Activated CD4-positive, alpha-beta memory T cell treated with anti-CD3 and anti-CD28 coated beads for 36 hours (primary cell): ENCODE results near the gene IL10RB. TPM values are rescaled to one million over a fixed set of nuclear protein-coding genes. Genes with fewer than 3 reads are reported as not detected.
"Not testable (repeated sequence)": the region's sequence is repeated elsewhere in the genome, so short reads cannot be mapped to it uniquely, and the experiment has no call there.

Source experiments
- CTCF ChIA-PET: fragments of 350-600 bp; sonication (Branson Sonifier 250); formaldehyde crosslinking; loops from one replicate; lab custom pipeline; 2021; ENCODE audit warnings: antibody characterized with exemption, inconsistent platforms; lab: Charles Lee
- POLR2A ChIA-PET: fragments of 350-600 bp; sonication (Branson Sonifier 250); formaldehyde crosslinking; loops from one replicate; lab custom pipeline; 2021; ENCODE audit warnings: antibody characterized with exemption; lab: Charles Lee
- DNase-seq: peaks from one replicate; pipeline ENCODE4 v3.0.0-alpha.2; 2020
- H3K27ac Mint-ChIP-seq: one replicate; pipeline ENCODE4 v1.8.0; 2021; ENCODE audit warnings: mixed read lengths
- H3K27me3 Mint-ChIP-seq: one replicate; pipeline ENCODE4 v1.8.0; 2021; ENCODE audit warnings: mixed read lengths
- H3K36me3 Mint-ChIP-seq: one replicate; pipeline ENCODE4 v1.8.0; 2021; ENCODE audit warnings: mixed read lengths
- H3K4me1 Mint-ChIP-seq: one replicate; pipeline ENCODE4 v1.8.0; 2021; ENCODE audit warnings: low read depth, mixed read lengths
- H3K4me3 Mint-ChIP-seq: one replicate; pipeline ENCODE4 v1.8.0; 2021; ENCODE audit warnings: mild to moderate bottlenecking, mixed read lengths
- H3K9me3 Mint-ChIP-seq: one replicate; pipeline ENCODE4 v1.8.0; 2021; ENCODE audit warnings: mixed read lengths
- intact Hi-C: fragments of 100-400 bp; cut with micrococcal nuclease; formaldehyde crosslinking; loops from one replicate; pipeline ENCODE4 v1.15.1; 2023
- total RNA-seq, 2 experiments: library from RNA; stranded (reverse); gene quantifications; one replicate each; pipeline ENCODE4 v1.2.3, GENCODE V29; 2021

IL10RB gene
- total RNA-seq, 2 experiments from 2014 or later = 31.3 to 32.5 TPM

GRCh38 chr21:33232291-33233034 is 33.7 kb upstream of the IL10RB start:
- ChIA-PET POLR2A (interaction anchor here (1.1 to 1.9 kb wide), 2 partner anchors 23 to 34 kb away, joined by 5 to 6 read pairs; partner anchors contain the start of gene IL10RB), CTCF (interaction anchor here (0.9 to 1.1 kb wide), 4 partner anchors 18 to 131 kb away, joined by 3 read pairs; no protein-coding TSS in a partner anchor)
- Mint-ChIP-seq H3K27ac (peak overlapping the region; percentile 91), H3K4me1 (peaks cover 67% of the 10 kb centered on the region), H3K36me3 (peaks cover 23% of the 10 kb centered on the region), H3K27me3 (no peaks in the 10 kb centered on the region), H3K9me3 (no peaks in the 10 kb centered on the region), H3K4me3 (peak overlapping the region; percentile 90)
- no peak for DNase-seq
- intact Hi-C loops = no loop called here

- ChIA-PET POLR2A (no interaction called here), CTCF (no interaction called here)
- Mint-ChIP-seq H3K4me1 (peaks cover 74% of the 10 kb centered on the region), H3K27me3 (no peaks in the 10 kb centered on the region), H3K4me3 (no peak overlapping the region), H3K9me3 (no peaks in the 10 kb centered on the region), H3K36me3 (peaks cover 23% of the 10 kb centered on the region), H3K27ac (peak overlapping the region; percentile 46)
- peak; percentile 54 for DNase-seq
- intact Hi-C loops = no loop called here
Measured at GRCh38 chr21:33234635-33235520, 31.3 kb upstream of the IL10RB start.

- intact Hi-C loops = no loop called here
- Mint-ChIP-seq H3K36me3 (peaks cover 21% of the 10 kb centered on the region), H3K9me3 (no peaks in the 10 kb centered on the region), H3K4me3 (no peak overlapping the region), H3K4me1 (peaks cover 85% of the 10 kb centered on the region), H3K27me3 (no peaks in the 10 kb centered on the region), H3K27ac (no peak overlapping the region)
- no peak for DNase-seq
- POLR2A ChIA-PET = interaction anchor here (1.2 kb wide), 1 partner anchor 8 kb away, joined by 4 read pairs; no protein-coding TSS in a partner anchor
- CTCF ChIA-PET = interaction anchor here (0.6 kb wide), 2 partner anchors 10 to 22 kb away, joined by 3 to 4 read pairs; no protein-coding TSS in a partner anchor
Measured at GRCh38 chr21:33236013-33236686, 30.0 kb upstream of the IL10RB start.

- H3K27ac Mint-ChIP-seq = peak overlapping the region; percentile 31
- POLR2A ChIA-PET = interaction anchor here (0.6 to 1.2 kb wide), 2 partner anchors 9 to 22 kb away, joined by 3 to 4 read pairs; no protein-coding TSS in a partner anchor
- no peaks in the 10 kb centered on the region for H3K9me3 Mint-ChIP-seq
- H3K4me1 Mint-ChIP-seq = peaks cover 88% of the 10 kb centered on the region
- intact Hi-C loops = no loop called here
- no peaks in the 10 kb centered on the region for H3K27me3 Mint-ChIP-seq
- no peak for DNase-seq
- no peak overlapping the region for H3K4me3 Mint-ChIP-seq
- CTCF ChIA-PET = interaction anchor here (0.6 kb wide), 2 partner anchors 11 to 23 kb away, joined by 3 to 4 read pairs; no protein-coding TSS in a partner anchor
- H3K36me3 Mint-ChIP-seq = peaks cover 22% of the 10 kb centered on the region
Measured at GRCh38 chr21:33236766-33237165, 29.4 kb upstream of the IL10RB start.

GRCh38 chr21:33237486-33237885 is 28.7 kb upstream of the IL10RB start:
- Mint-ChIP-seq H3K27ac (no peak overlapping the region), H3K36me3 (peaks cover 23% of the 10 kb centered on the region), H3K4me3 (no peak overlapping the region), H3K27me3 (no peaks in the 10 kb centered on the region), H3K4me1 (peaks cover 87% of the 10 kb centered on the region), H3K9me3 (no peaks in the 10 kb centered on the region)
- ChIA-PET CTCF (interaction anchor here (0.7 kb wide), 1 partner anchor 38 kb away, joined by 3 read pairs; no protein-coding TSS in a partner anchor), POLR2A (interaction anchor here (2.2 kb wide), 1 partner anchor 88 kb away, joined by 6 read pairs; the partner anchor contains the start of gene IFNAR1)
- intact Hi-C loops = no loop called here
- DNase-seq = no peak

GRCh38 chr21:33238146-33238545 is 28.0 kb upstream of the IL10RB start:
- intact Hi-C loops = loop anchor here (1.0 to 2.0 kb wide), 3 partner anchors 18 to 33 kb away; no protein-coding TSS in a partner anchor
- peak overlapping the region; percentile 83 for H3K27ac Mint-ChIP-seq
- H3K4me3 Mint-ChIP-seq = peak overlapping the region; percentile 40
- H3K9me3 Mint-ChIP-seq = no peaks in the 10 kb centered on the region
- peaks cover 17% of the 10 kb centered on the region for H3K36me3 Mint-ChIP-seq
- H3K27me3 Mint-ChIP-seq = no peaks in the 10 kb centered on the region
- DNase-seq = peak; percentile 42
- peaks cover 81% of the 10 kb centered on the region for H3K4me1 Mint-ChIP-seq
- POLR2A ChIA-PET = interaction anchor here (0.8 to 2.2 kb wide), 4 partner anchors 10 to 197 kb away, joined by 3 to 10 read pairs (median 5); partner anchors contain the start of gene IFNAR1
- CTCF ChIA-PET = interaction anchor here (0.8 to 1.5 kb wide), 3 partner anchors 11 to 124 kb away, joined by 3 read pairs; no protein-coding TSS in a partner anchor

- peak; percentile 43 for DNase-seq
- Mint-ChIP-seq H3K9me3 (no peaks in the 10 kb centered on the region), H3K27me3 (no peaks in the 10 kb centered on the region), H3K27ac (peak overlapping the region; percentile 83), H3K4me1 (peaks cover 81% of the 10 kb centered on the region), H3K4me3 (peak overlapping the region; percentile 40), H3K36me3 (peaks cover 17% of the 10 kb centered on the region)
- ChIA-PET CTCF (interaction anchor here (0.6 to 1.5 kb wide), 5 partner anchors 11 to 123 kb away, joined by 3 to 4 read pairs (median 3); no protein-coding TSS in a partner anchor), POLR2A (interaction anchor here (0.6 to 2.2 kb wide), 5 partner anchors 11 to 347 kb away, joined by 3 to 10 read pairs (median 4); partner anchors contain the start of gene IFNAR1)
- intact Hi-C loops = loop anchor here (1.0 to 2.0 kb wide), 3 partner anchors 18 to 34 kb away; no protein-coding TSS in a partner anchor
Measured at GRCh38 chr21:33238565-33239255, 27.5 kb upstream of the IL10RB start.

GRCh38 chr21:33239559-33240127 is 26.5 kb upstream of the IL10RB start:
- peak overlapping the region; percentile 83 for H3K27ac Mint-ChIP-seq
- not testable (repeated sequence) for H3K9me3 Mint-ChIP-seq, DNase-seq, H3K27me3 Mint-ChIP-seq
- POLR2A ChIA-PET = interaction anchor here (1.6 to 2.2 kb wide), 3 partner anchors 16 to 240 kb away, joined by 3 to 10 read pairs (median 6); partner anchors contain the start of genes IFNAR1 and TMEM50B
- intact Hi-C loops = loop anchor here (2.0 kb wide), 2 partner anchors 29 to 35 kb away; no protein-coding TSS in a partner anchor
- peaks cover 22% of the 10 kb centered on the region for H3K36me3 Mint-ChIP-seq
- CTCF ChIA-PET = interaction anchor here (0.9 to 1.5 kb wide), 3 partner anchors 26 to 122 kb away, joined by 3 to 4 read pairs (median 3); no protein-coding TSS in a partner anchor
- H3K4me1 Mint-ChIP-seq = peaks cover 84% of the 10 kb centered on the region
- peak overlapping the region; percentile 1 for H3K4me3 Mint-ChIP-seq

- H3K4me1 Mint-ChIP-seq = peaks cover 83% of the 10 kb centered on the region
- POLR2A ChIA-PET = interaction anchor here (1.6 kb wide), 1 partner anchor 239 kb away, joined by 3 read pairs; the partner anchor contains the start of gene TMEM50B
- H3K27ac Mint-ChIP-seq = no peak overlapping the region
- H3K4me3 Mint-ChIP-seq = no peak overlapping the region
- H3K36me3 Mint-ChIP-seq = peaks cover 26% of the 10 kb centered on the region
- no peaks in the 10 kb centered on the region for H3K9me3 Mint-ChIP-seq
- H3K27me3 Mint-ChIP-seq = no peaks in the 10 kb centered on the region
- no peak for DNase-seq
- intact Hi-C loops = no loop called here
- CTCF ChIA-PET = interaction anchor here (0.6 kb wide), 1 partner anchor 60 kb away, joined by 3 read pairs; no protein-coding TSS in a partner anchor
Measured at GRCh38 chr21:33240404-33240803, 25.8 kb upstream of the IL10RB start.

GRCh38 chr21:33241846-33242245 is 24.3 kb upstream of the IL10RB start:
- ChIA-PET POLR2A (interaction anchor here (1.0 kb wide), 1 partner anchor 12 kb away, joined by 3 read pairs; the partner anchor contains the start of gene IFNAR2), CTCF (interaction anchor here (0.7 to 0.9 kb wide), 2 partner anchors 24 to 25 kb away, joined by 3 read pairs; no protein-coding TSS in a partner anchor)
- peaks cover 84% of the 10 kb centered on the region for H3K4me1 Mint-ChIP-seq
- DNase-seq = peak; percentile 32
- no peak overlapping the region for H3K4me3 Mint-ChIP-seq
- peak overlapping the region; percentile 46 for H3K27ac Mint-ChIP-seq
- no peaks in the 10 kb centered on the region for H3K27me3 Mint-ChIP-seq
- no peaks in the 10 kb centered on the region for H3K9me3 Mint-ChIP-seq
- H3K36me3 Mint-ChIP-seq = peaks cover 37% of the 10 kb centered on the region
- intact Hi-C loops = no loop called here
